GM19324 (cell line): ENCODE measurements around the gene CYP46A1.

Source experiments
- ATAC-seq: cut with Tn5 transposase; IDR thresholded peaks from one replicate; pipeline ENCODE4 v1.9.1; 2021; ENCODE audit warnings: mild to moderate bottlenecking, moderate library complexity; ENCODE audit not compliant: unreplicated experiment, low FRiP score

Gene CYP46A1

GRCh38 chr14:99727096-99727870, 43.2 kb downstream of the CYP46A1 start:
- ATAC-seq: no peak

- no peak for ATAC-seq
These were observed 44.3 kb downstream of the CYP46A1 start for GRCh38 chr14:99728231-99728920.

- no peak for ATAC-seq
These were observed 44.9 kb downstream of the CYP46A1 start for GRCh38 chr14:99728981-99729451.

- ATAC-seq: no peak
These were observed 46.1 kb downstream of the CYP46A1 start for GRCh38 chr14:99729991-99730875.

GRCh38 chr14:99730876-99731546, 46.9 kb downstream of the CYP46A1 start:
- ATAC-seq: no peak

- ATAC-seq: no peak
These were observed 47.7 kb downstream of the CYP46A1 start for GRCh38 chr14:99731547-99732435.

GRCh38 chr14:99732436-99733210, 48.5 kb downstream of the CYP46A1 start:
- no peak for ATAC-seq

- no peak for ATAC-seq
These were observed 49.1 kb downstream of the CYP46A1 start for GRCh38 chr14:99733211-99733539.

GRCh38 chr14:99733540-99734405, 49.7 kb downstream of the CYP46A1 start:
- no peak for ATAC-seq

- ATAC-seq: no peak
These were observed 50.4 kb downstream of the CYP46A1 start for GRCh38 chr14:99734406-99735051.

- no peak for ATAC-seq
These were observed 51.4 kb downstream of the CYP46A1 start for GRCh38 chr14:99735189-99736135.

GRCh38 chr14:99736603-99737371, 52.7 kb downstream of the CYP46A1 start:
- no peak for ATAC-seq

- no peak for ATAC-seq
These were observed 53.4 kb downstream of the CYP46A1 start for GRCh38 chr14:99737451-99737951.

- no peak for ATAC-seq
These were observed 54.0 kb downstream of the CYP46A1 start for GRCh38 chr14:99737956-99738667.

- ATAC-seq: no peak
These were observed 56.3 kb downstream of the CYP46A1 start for GRCh38 chr14:99740411-99740810.
